Motor neuron (in vitro differentiated cells): Measurements from ENCODE around the gene TPD52L2. TPM values are rescaled to one million over a fixed set of nuclear protein-coding genes. Genes with fewer than 3 reads are reported as not detected.

Experiments used
- ATAC-seq, 8 experiments: fragments of 200-7000 bp; cut with Tn5 transposase; replicated peaks in 6 of 8; 2 replicates each; pipeline ENCODE4 v1.8.0; 2021; ENCODE audit warnings: mild to moderate bottlenecking in 8 of 8, moderate library complexity in 8 of 8
- H3K27ac ChIP-seq, 2 donors: fragments of 250-450 bp; sonication (Bioruptor Pico); 2 replicates each; pipeline ENCODE4 v1.9.0; 2021; ENCODE audit warnings: antibody characterized with exemption in 2 of 2, mild to moderate bottlenecking in 2 of 2, moderate library complexity in 1 of 2
- H3K4me1 ChIP-seq, 2 donors: fragments of 250-450 bp; sonication (Bioruptor Pico); replicated peaks in 1 of 2; 2 replicates each; pipeline ENCODE4 v1.6.1; 2021; ENCODE audit warnings: antibody characterized with exemption in 2 of 2, mild to moderate bottlenecking in 2 of 2, moderate library complexity in 1 of 2
- H3K4me3 ChIP-seq, 5 donors: fragments of 250-450 bp; sonication (Bioruptor Pico); 2 replicates each; pipeline ENCODE4 v1.9.0; 2021; ENCODE audit warnings: antibody characterized with exemption in 5 of 5, mild to moderate bottlenecking in 5 of 5, moderate library complexity in 4 of 5
- WGBS, 10 experiments: fragments of 450-650 bp; shearing (Covaris generic); methylation state at CpG; one replicate each; pipeline ENCODE4 v1.0.0; 2022; 5-methylcytosine and 5-hydroxymethylcytosine counted together
- in situ Hi-C, 9 experiments: fragments of 400-800 bp; cut with MboI; loops; one replicate each; pipeline ENCODE4 v1.15.0; 2021; ENCODE audit warnings: low sequenced_read_pairs in 9 of 9, low pct_unique_long_range_greater_than_20kb in 2 of 9; ENCODE audit not compliant: unreplicated experiment in 9 of 9
- total RNA-seq, 8 experiments: library from RNA; unstranded; fragments of 300-600 nt; gene quantifications; 2 replicates each; pipeline versions ENCODE4 v1.2.3 to v1.2.4, GENCODE V29; 2022

TPD52L2 gene
- total RNA-seq, 8 experiments from 2014 or later = 41.3 to 108 (median 70.4) TPM

DNA sequence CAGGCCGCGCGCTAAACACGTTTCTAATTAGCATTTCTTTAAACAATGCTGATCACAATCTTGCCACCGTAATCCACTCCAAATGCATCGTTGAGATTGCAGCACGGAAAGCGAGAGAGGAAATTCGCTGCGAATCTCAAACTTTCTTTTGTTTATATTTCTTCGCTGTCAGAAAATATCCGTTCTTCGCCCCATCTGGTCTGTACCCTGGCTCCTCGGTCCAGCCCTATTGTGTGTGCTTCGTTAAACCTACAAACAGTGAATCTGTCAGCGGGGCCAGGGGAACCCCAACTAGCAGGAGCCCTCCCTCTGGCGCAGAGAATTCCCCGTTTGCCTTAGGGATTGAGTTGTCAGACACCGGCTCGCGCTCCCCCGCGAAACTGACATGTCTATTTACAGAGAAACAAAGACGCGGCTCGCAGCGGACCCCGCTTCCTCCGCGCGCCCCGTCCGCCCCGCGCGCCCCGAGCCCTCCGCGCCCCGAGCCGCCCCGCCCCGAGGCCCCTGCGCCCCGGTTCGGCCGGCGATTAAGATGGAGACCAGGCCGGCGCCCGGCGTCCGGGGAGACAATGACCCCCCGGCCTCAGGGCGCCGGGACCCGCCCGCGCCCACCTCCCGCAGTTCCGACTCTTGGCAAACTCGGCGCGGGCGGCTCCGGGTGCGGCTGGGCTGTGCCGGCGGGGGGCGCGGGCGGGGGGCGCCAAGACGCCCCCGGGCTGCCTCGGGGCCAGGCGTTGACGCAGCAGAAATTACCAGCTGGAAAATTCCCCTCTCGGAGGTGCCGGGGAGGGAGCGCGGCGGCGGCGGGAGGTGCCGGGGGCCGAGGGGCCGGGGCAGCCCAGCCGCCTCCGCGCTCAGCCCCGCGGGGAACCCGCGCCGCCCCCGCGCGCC is 34.9 kb upstream of the TPD52L2 start:
- WGBS, 10 experiments = 0 to 36% (median 1%) methylated on average over 2 to 24 of the region's 99 CpGs; no CpG with 5 or more reads in 2 of the 10 experiments
- peak overlapping the region; percentile 86 to 88 for H3K27ac ChIP-seq
- in situ Hi-C loops = no loop called here
- ATAC-seq = no peak
- H3K4me1 ChIP-seq = peaks cover 40 to 41% of the 10 kb centered on the region in 2 donors
- peak overlapping the region; percentile 79 to 98 (median 96) for H3K4me3 ChIP-seq

DNA sequence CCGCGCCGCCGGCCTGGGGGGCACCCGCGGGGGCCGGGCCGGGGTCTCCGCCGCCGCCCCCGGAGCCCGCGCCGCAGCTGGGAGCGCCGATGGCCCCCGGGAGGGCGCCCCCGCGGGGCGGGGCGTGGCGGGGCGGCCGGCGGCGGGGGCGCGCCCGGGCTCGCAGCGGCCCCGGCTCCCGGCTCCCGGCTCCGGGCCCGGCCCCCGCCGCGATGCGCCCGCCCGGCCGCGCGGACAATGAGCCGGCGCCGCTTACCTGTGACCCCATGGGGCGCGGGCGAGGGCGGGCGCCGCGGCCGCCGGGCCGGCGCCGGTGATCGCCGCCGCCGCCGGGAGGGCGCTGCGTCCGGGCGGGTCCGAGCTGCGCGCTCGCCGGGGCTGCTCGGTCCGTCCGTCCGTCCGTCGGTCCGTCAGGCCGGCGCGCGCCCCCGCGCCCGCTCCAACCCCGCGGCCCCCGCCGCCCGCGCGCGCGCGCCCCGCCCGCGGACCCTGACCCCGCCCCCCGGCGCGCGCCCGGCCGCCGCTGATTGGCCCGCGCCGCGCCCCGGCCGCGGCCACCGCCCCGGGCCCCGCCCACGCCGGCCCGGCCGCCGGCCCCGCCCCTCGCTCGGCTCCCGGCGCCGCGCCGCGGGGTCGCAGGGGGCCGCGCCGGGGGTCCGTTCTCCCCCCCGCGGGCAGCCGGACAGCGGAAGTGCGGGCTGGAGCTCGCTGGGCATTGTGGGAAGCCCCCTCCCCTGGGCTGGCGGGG is 34.1 kb upstream of the TPD52L2 start, which contains the start of gene ZBTB46:
Gene ZBTB46 (minus strand): TSS at position 424 of the 748 bp plus-strand sequence. CDS start 40,507 bp downstream, outside the sequence.
- Histone ChIP-seq H3K4me1 (peaks cover 45 to 46% of the 10 kb centered on the region in 2 donors), H3K4me3 (peak within 1 kb of the TSS; percentile 79 to 98 (median 96)), H3K27ac (peak within 1 kb of the TSS; percentile 86 to 88)
- in situ Hi-C loops = no loop called here
- peak in 7 of 8 experiments; percentile 4 to 19 (median 8) for ATAC-seq
- WGBS, 10 experiments = no CpG with 5 or more reads among the region's 147 CpGs

DNA sequence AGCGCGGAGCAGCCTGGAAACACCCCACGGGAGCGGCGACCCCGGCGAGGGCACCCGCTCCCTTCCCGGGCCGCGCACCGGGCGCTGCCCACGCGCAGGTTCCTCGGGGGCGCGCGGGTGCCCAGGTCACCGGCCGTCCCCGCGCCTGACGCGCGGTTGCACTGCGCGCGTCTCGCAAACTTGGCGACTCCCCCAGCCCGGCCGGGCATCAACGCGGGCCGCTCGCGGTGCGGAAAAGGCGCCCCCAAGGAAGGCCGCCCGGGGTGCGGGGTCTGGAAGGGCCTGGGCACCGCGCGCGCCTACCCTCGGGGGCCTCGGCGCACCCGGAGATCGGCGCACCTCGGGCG is 33.5 kb upstream of the TPD52L2 start:
- in situ Hi-C loops = no loop called here
- Histone ChIP-seq H3K27ac (peak overlapping the region; percentile 86 to 88), H3K4me3 (peak overlapping the region; percentile 56 to 98 (median 96)), H3K4me1 (peaks cover 45 to 47% of the 10 kb centered on the region in 2 donors)
- ATAC-seq = peak in 1 of 8 experiments; percentile 0
- no CpG with 5 or more reads among the region's 55 CpGs for WGBS, 10 experiments

DNA sequence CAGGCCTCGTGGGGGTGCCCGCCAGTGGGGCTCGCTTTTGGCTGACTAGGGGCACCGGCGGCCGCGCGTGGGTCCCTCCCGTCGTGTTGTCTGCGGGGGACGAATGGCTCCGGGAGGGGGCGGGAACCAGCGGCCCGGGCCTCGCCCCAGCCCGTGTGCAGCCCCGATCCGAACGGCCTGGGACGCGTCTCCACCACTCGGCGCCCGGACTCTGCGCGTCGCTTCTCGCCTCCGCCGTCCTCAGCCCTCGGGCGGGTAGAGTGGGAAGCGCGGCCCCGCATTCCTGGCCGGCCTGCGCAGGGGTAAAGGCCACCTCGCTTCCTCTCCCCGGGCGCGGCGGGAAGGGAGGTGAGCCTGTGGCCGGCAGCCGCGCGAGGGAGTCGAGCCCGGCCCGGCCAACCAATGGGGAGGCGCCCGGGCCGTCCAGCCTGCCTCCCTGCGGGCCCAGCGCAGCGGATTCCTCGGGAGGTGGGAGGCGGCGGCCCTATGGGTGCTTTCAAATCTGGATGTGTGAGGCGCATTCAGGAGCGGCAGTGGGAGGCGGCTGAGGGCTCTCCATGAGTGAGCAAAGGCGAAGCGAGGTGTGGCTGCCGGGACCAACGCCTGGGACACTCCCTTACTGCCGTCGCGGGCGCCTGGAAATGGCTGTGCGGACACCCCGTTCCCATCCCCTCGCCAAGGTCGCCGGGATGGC is 32.9 kb upstream of the TPD52L2 start:
- peak in 1 of 8 experiments; percentile 3 for ATAC-seq
- Histone ChIP-seq H3K27ac (peak overlapping the region; percentile 86 to 88), H3K4me1 (peaks cover 51 to 53% of the 10 kb centered on the region in 2 donors), H3K4me3 (peak overlapping the region; percentile 56 to 98 (median 96))
- in situ Hi-C loops = no loop called here
- WGBS, 10 experiments = 42 to 47% methylated on average over 6 to 17 of the region's 76 CpGs; no CpG with 5 or more reads in 8 of the 10 experiments

- Histone ChIP-seq H3K4me1 (peaks cover 41 to 45% of the 10 kb centered on the region in 2 donors), H3K4me3 (no peak overlapping the region), H3K27ac (peak overlapping the region; percentile 79)
- 82 to 100% (median 86%) methylated on average over 1 to 8 of the region's 20 CpGs; no CpG with 5 or more reads in 5 of the 10 experiments for WGBS, 10 experiments
- ATAC-seq = no peak
- in situ Hi-C loops = no loop called here
Observed at GRCh38 chr20:63833776-63834490, 31.1 kb upstream of the TPD52L2 start.

DNA sequence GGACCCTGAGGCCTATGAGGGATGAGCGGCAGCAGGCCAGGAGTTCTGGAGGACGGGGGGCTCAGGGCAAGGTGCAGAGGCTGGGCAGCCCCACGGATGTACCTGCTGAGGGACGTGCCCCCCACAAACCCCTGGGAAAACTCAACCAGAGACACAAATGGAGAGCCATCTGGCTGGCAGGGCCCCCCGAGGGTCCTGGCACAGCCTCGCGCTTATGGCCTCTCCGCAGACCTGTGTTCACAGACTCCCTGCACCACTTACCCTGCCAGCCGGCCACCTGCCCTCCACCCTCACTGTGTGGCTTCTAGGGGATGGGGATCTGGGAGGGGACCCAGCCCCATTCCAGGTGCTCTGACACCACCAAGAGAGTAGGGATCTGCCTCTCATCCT is 30.6 kb upstream of the TPD52L2 start:
- Histone ChIP-seq H3K4me3 (peak overlapping the region in 1 of 5 donors; percentile 1), H3K4me1 (peaks cover 36 to 39% of the 10 kb centered on the region in 2 donors), H3K27ac (peak overlapping the region; percentile 79)
- WGBS, 10 experiments = 63% methylated on average over 3 of the region's 9 CpGs; no CpG with 5 or more reads in 9 of the 10 experiments
- in situ Hi-C loops = no loop called here
- ATAC-seq = peak in 5 of 8 experiments; percentile 1 to 6 (median 2)

GRCh38 chr20:63835021-63835858 is 29.8 kb upstream of the TPD52L2 start:
- H3K4me1 ChIP-seq = peaks cover 34 to 38% of the 10 kb centered on the region in 2 donors
- ATAC-seq = peak; percentile 90 to 97 (median 96)
- peak overlapping the region; percentile 79 to 84 for H3K27ac ChIP-seq
- 0 to 60% methylated on average over 2 to 5 of the region's 21 CpGs; no CpG with 5 or more reads in 8 of the 10 experiments for WGBS, 10 experiments
- no peak overlapping the region for H3K4me3 ChIP-seq
- in situ Hi-C loops = no loop called here

DNA sequence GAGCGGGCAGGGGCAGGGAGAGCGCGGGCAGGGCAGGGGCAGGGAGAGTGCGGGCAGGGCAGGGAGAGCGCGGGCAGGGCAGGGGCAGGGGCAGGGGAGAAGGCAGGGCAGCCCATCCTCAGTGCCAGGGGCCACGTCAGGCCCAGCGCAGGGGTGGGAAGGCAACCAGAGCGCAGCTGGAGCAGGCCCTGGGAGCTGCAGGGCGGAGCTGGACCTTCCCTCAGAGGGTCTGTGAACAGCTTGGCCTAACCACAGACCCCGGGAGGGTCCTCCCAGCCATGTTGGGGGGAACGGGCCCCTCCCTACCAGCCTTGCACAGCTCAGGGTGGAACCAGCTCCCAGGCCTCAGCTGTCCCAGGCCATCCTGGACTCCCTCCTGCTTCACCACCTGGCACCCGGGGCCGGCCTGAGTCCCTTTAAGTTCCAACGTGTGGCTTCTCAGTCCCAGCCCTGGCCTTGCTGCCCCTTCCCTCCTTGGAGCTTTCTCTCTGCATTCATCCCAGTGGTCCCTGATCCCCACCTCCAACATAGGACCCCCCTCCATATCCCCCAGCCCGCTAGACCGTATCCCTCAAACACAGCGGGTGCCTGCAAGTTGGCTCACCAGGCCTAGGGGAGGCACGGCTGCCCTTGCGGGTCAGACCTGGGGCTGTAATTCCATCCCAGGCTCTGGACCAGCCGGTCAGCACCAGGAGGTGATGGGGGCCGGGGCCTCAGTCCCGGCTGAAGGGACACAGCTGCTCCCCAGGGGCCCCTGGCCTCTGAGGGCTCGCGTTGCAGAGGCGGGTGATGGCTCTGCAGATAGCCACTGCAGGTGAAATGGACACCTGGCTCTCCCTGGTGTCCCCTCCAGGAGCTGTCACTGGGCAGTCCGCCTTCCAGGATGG is 28.4 kb upstream of the TPD52L2 start:
- H3K4me1 ChIP-seq = peaks cover 34 to 38% of the 10 kb centered on the region in 2 donors
- WGBS, 10 experiments = 0 to 100% (median 78%) methylated on average over 1 to 8 of the region's 27 CpGs; no CpG with 5 or more reads in 7 of the 10 experiments
- H3K27ac ChIP-seq = peak overlapping the region; percentile 3 to 63
- in situ Hi-C loops = no loop called here
- no peak overlapping the region for H3K4me3 ChIP-seq
- no peak for ATAC-seq

DNA sequence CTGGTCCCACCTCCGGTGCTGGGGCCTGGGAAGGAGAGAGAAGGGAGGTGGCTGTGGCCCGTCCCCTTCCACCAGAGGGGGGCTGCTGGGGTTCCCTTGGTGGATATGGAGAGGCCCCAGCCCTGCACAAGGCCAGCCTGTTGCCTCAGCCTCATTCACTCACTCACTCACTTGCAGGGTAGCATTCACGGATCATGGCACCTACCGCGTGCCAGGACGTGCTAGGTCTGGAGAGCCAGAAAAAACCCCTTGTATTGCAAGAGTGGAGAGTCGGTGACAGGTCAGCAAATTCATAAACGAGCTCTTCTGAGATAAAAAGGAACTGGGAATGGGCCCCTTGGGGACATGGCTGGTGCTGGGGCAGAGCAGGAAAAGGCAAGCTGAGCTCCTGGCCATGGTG is 27.6 kb upstream of the TPD52L2 start:
- 0 to 70% (median 30%) methylated on average over 1 to 5 of the region's 8 CpGs; no CpG with 5 or more reads in 4 of the 10 experiments for WGBS, 10 experiments
- H3K4me1 ChIP-seq = peaks cover 30 to 35% of the 10 kb centered on the region in 2 donors
- H3K27ac ChIP-seq = peak overlapping the region; percentile 21 to 63
- in situ Hi-C loops = no loop called here
- H3K4me3 ChIP-seq = no peak overlapping the region
- ATAC-seq = no peak

- in situ Hi-C loops = no loop called here
- WGBS, 10 experiments = 50 to 100% (median 91%) methylated on average over 1 to 9 of the region's 13 CpGs; no CpG with 5 or more reads in 2 of the 10 experiments
- Histone ChIP-seq H3K27ac (no peak overlapping the region), H3K4me3 (no peak overlapping the region), H3K4me1 (peaks cover 14 to 21% of the 10 kb centered on the region in 2 donors)
- ATAC-seq = no peak
Observed at GRCh38 chr20:63839620-63840019, 25.4 kb upstream of the TPD52L2 start.

GRCh38 chr20:63840405-63840828 is 24.7 kb upstream of the TPD52L2 start:
- in situ Hi-C loops = no loop called here
- H3K27ac ChIP-seq = no peak overlapping the region
- no peak for ATAC-seq
- H3K4me3 ChIP-seq = no peak overlapping the region
- WGBS, 10 experiments = 65 to 92% (median 79%) methylated on average over 1 to 3 of the region's 11 CpGs; no CpG with 5 or more reads in 6 of the 10 experiments
- peaks cover 10 to 14% of the 10 kb centered on the region in 2 donors for H3K4me1 ChIP-seq
